Heart left ventricle (tissue), 13 donors: ENCODE measurements around the gene GUCA2B.

Experiments
- CTCF ChIP-seq, 12 donors: fragments of 200-600 bp; sonication (generic) in 4 of 12; IDR thresholded peaks; one replicate each; pipeline versions ENCODE4 v1.5.0 to v1.8.0; 2018 to 2022; ENCODE audit warnings: antibody characterized with exemption in 12 of 12, mild to moderate bottlenecking in 5 of 12
- POLR2A ChIP-seq, 2 donors: fragments of 450-650 bp; IDR thresholded peaks; one replicate each; pipeline ENCODE4 v1.6.1; 2017; ENCODE audit warnings: antibody characterized with exemption in 2 of 2, mild to moderate bottlenecking in 2 of 2, moderate library complexity in 2 of 2
- donor health status: ischemic (EF 13 %, LVEDD 7.1; RV severe dilation, severe dysfunction).
- donor health status: DM: no; HTN: yes; CAD: no.
- donor health status: DM: no; HTN: no; CAD: no.
- donor health status: ischemic (EF 25% LVEDD 6.9; RV normal size, moderate dysfunction).
- donor health status: ischemic (EF 25% LVEDD 5.7; RV mildly dilated, moderate dysfunction).
- donor health status: ischemic (EF 35%, LVEDD 5.7; RV mildly dilated, moderate dysfunction).
- donor health status: nonischemic (EF 11% LVEDD 7.7; RV severe dilation, severe dysfunction).
- donor health status: DM: yes; HTN: yes; CAD: no.
- donor health status: PGD.
- donor health status: ischemic (EF 29% LVEDD 5.4; RV normal size, mild dysfunction).
- donor health status: nonischemic (EF 23%, LVEDD 6.1; RV moderate dilation, normal function).

GRCh38 chr1:42198251-42198650, 45.0 kb downstream of the GUCA2B start:
- TF ChIP-seq POLR2A (IDR thresholded peaks at IDR 0.05), result no peak
- TF ChIP-seq CTCF (IDR thresholded peaks at IDR 0.05), result no peak
